CD14-positive monocyte (primary cell): ENCODE measurements around the gene CHRNA3. TPM values are rescaled to one million over a fixed set of nuclear protein-coding genes. Genes with fewer than 3 reads are reported as not detected.

ENCODE experiments used
- DNase-seq, 3 donors: peaks; one replicate each; pipeline ENCODE4 v3.0.0-alpha.2; 2011 to 2022
- H2AFZ ChIP-seq: 2 replicates; pipeline ENCODE4 v1.6.0; 2012; ENCODE audit warnings: mild to moderate bottlenecking, low read depth, low read length, inconsistent platforms; ENCODE audit not compliant: insufficient read depth, poor library complexity, severe bottlenecking
- H3K27ac ChIP-seq, 2 donors: 1 replicate in 1 of 2; 2 replicates in 1 of 2; pipeline ENCODE4 v1.5.1; 2012 to 2013; ENCODE audit warnings: low read length in 2 of 2, control low read depth in 1 of 2, inconsistent platforms in 1 of 2, low read depth in 1 of 2, mild to moderate bottlenecking in 1 of 2
- H3K27me3 ChIP-seq, 2 donors: one replicate each; pipeline versions ENCODE4 v1.6.0 to v1.6.1; 2011 to 2013; ENCODE audit warnings: low read length in 2 of 2; ENCODE audit not compliant: control insufficient read depth in 2 of 2, insufficient read depth in 2 of 2
- H3K36me3 ChIP-seq, 2 donors: replicated peaks in 1 of 2; 1 replicate in 1 of 2; 2 replicates in 1 of 2; pipeline versions ENCODE4 v1.5.1 to v1.6.1; 2012 to 2013; ENCODE audit warnings: low read length in 2 of 2, control low read depth in 1 of 2, inconsistent platforms in 1 of 2, mild to moderate bottlenecking in 1 of 2; ENCODE audit not compliant: insufficient read depth in 2 of 2, control insufficient read depth in 1 of 2
- H3K4me1 ChIP-seq, 2 donors: 1 replicate in 1 of 2; 2 replicates in 1 of 2; pipeline versions ENCODE4 v1.5.1 to v1.6.1; 2012 to 2013; ENCODE audit warnings: low read length in 2 of 2, control low read depth in 1 of 2, inconsistent platforms in 1 of 2, mild to moderate bottlenecking in 1 of 2, moderate library complexity in 1 of 2; ENCODE audit not compliant: insufficient read depth in 2 of 2, control insufficient read depth in 1 of 2
- H3K4me2 ChIP-seq: replicated peaks from 2 replicates; pipeline ENCODE3; 2012; ENCODE audit warnings: low read length, moderate library complexity, mild to moderate bottlenecking; ENCODE audit not compliant: poor library complexity, severe bottlenecking; ENCODE audit errors: extremely low read depth
- H3K4me3 ChIP-seq, 3 experiments: fragments of 200-600 bp in 1 of 3; sonication (generic) in 1 of 3; replicated peaks in 1 of 3; 1 replicate in 2 of 3; 2 replicates in 1 of 3; pipeline ENCODE4 v1.5.1; 2011 to 2013; ENCODE audit warnings: low read length in 3 of 3, mild to moderate bottlenecking in 3 of 3, control low read depth in 2 of 3, low read depth in 2 of 3, inconsistent platforms in 1 of 3, moderate library complexity in 1 of 3
- H3K79me2 ChIP-seq: 2 replicates; pipeline ENCODE4 v1.6.0; 2012; ENCODE audit warnings: mild to moderate bottlenecking, control low read depth, inconsistent platforms, low read length, moderate library complexity; ENCODE audit not compliant: insufficient read depth
- H3K9ac ChIP-seq: 2 replicates; pipeline ENCODE4 v1.6.0; 2017; ENCODE audit warnings: low read length, mild to moderate bottlenecking; ENCODE audit not compliant: insufficient read depth, poor library complexity, severe bottlenecking
- H3K9me3 ChIP-seq, 2 donors: replicated peaks in 1 of 2; 1 replicate in 1 of 2; 2 replicates in 1 of 2; pipeline versions ENCODE4 v1.5.1 to v1.6.1; 2012 to 2013; ENCODE audit warnings: low read length in 2 of 2, control low read depth in 1 of 2; ENCODE audit not compliant: control insufficient read depth in 1 of 2, insufficient read depth in 1 of 2
- H4K20me1 ChIP-seq: 2 replicates; pipeline ENCODE4 v1.6.0; 2012; ENCODE audit warnings: mild to moderate bottlenecking, low read length, control low read depth, moderate library complexity; ENCODE audit not compliant: insufficient read depth
- H3K27ac Mint-ChIP-seq, 7 donors: one replicate each; pipeline ENCODE4 v1.8.0; 2020; ENCODE audit warnings: mild to moderate bottlenecking in 7 of 7, mixed read lengths in 7 of 7, moderate library complexity in 6 of 7, inconsistent platforms in 2 of 7
- H3K27me3 Mint-ChIP-seq, 3 donors: one replicate each; pipeline ENCODE4 v1.8.0; 2021 to 2022; ENCODE audit warnings: low read depth in 3 of 3, mild to moderate bottlenecking in 3 of 3, mixed read lengths in 3 of 3, moderate library complexity in 3 of 3, inconsistent platforms in 1 of 3
- H3K36me3 Mint-ChIP-seq, 2 donors: one replicate each; pipeline ENCODE4 v1.8.0; 2020; ENCODE audit warnings: mixed read lengths in 2 of 2, inconsistent platforms in 1 of 2, mild to moderate bottlenecking in 1 of 2
- H3K4me1 Mint-ChIP-seq: one replicate; pipeline ENCODE4 v1.8.0; 2020; ENCODE audit warnings: mild to moderate bottlenecking, mixed read lengths
- H3K4me3 Mint-ChIP-seq, 2 donors: one replicate each; pipeline ENCODE4 v1.8.0; 2020; ENCODE audit warnings: mild to moderate bottlenecking in 2 of 2, mixed read lengths in 2 of 2, moderate library complexity in 1 of 2
- H3K9me3 Mint-ChIP-seq, 7 donors: one replicate each; pipeline ENCODE4 v1.8.0; 2020 to 2022; ENCODE audit warnings: mixed read lengths in 7 of 7, mild to moderate bottlenecking in 6 of 7, moderate library complexity in 6 of 7, inconsistent platforms in 2 of 7
- CTCF ChIP-seq: fragments of 200-600 bp; IDR thresholded peaks from one replicate; pipeline ENCODE4 v1.8.0; 2022; ENCODE audit warnings: antibody characterized with exemption, mild to moderate bottlenecking
- WGBS: methylation state at CpG from one replicate; pipeline ENCODE4 v1.1.5; 2013; ENCODE audit warnings: missing lambda C conversion rate; ENCODE audit not compliant: insufficient coverage; 5-methylcytosine and 5-hydroxymethylcytosine counted together
- intact Hi-C, 2 donors: fragments of 100-400 bp; cut with micrococcal nuclease; formaldehyde crosslinking; loops; one replicate each; pipeline versions ENCODE4 v1.15.0 to v1.15.1; 2023
- polyA plus RNA-seq, 3 donors: library from polyadenylated mRNA; depleted of rRNA in 1 of 3; unstranded in 2 of 3; stranded (reverse) in 1 of 3; fragments of 300-500 nt in 2 of 3; fragments of >200 nt in 1 of 3; fragmentation: Illumina TruSeq in 2 of 3; gene quantifications; 1 replicate in 2 of 3; 2 replicates in 1 of 3; pipeline ENCODE4 v1.2.3, GENCODE V29; 2012 to 2021

CHRNA3 gene
- polyA plus RNA-seq, 3 donors, result not detected

DNA sequence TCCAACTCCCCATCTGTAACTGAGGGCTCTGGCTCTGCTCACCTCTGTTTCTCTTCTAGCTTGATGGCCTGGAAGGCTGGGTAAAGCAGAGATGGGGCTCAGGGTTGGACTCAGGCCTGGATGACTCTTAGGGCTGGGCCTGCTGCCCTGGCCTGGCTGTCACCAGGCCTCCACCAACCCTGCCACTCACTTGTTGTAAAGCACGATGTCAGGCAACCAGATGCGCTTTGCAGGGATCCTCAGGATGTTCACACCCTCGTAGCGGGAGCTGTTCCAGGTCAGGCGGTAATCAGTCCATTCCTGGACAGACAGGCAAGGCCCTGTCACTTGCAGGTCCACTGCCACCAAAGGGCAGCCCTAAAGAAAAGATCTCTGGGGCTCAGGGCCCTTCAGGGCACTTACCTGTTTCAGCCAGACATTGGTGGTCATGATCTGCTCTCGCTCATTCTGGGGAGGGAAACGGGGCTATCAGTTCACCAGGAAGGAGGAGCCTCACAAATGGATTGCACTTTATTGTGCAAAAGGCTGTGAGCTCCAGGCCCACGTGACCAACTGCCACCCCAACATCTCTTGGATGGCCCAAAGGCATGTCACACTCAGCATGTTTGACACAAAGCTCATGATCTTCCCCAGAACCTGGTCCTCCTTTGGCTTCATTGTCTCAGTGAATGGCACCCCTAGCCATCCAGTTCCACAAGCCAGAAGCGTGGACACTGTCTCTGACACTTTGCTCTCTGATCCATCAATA is 10.3 kb upstream of the CHRNA3 start:
- Mint-ChIP-seq H3K4me3 (no peak overlapping the region), H3K27ac (no peak overlapping the region), H3K9me3 (peaks cover 3 to 12% (median 8%) of the 10 kb centered on the region in 7 donors), H3K27me3 (peaks cover 6 to 9% (median 9%) of the 10 kb centered on the region in 3 donors), H3K36me3 (no peaks in the 10 kb centered on the region), H3K4me1 (no peaks in the 10 kb centered on the region)
- Histone ChIP-seq H2AFZ (no peak overlapping the region), H3K4me1 (no peaks in the 10 kb centered on the region), H3K4me2 (no peak overlapping the region), H3K79me2 (no peaks in the 10 kb centered on the region), H3K36me3 (no peaks in the 10 kb centered on the region), H3K4me3 (no peak overlapping the region), H3K9me3 (peaks cover 4 to 9% of the 10 kb centered on the region in 2 donors), H4K20me1 (no peaks in the 10 kb centered on the region), H3K27me3 (no peaks in the 10 kb centered on the region), H3K9ac (no peak overlapping the region), H3K27ac (no peak overlapping the region)
- DNase-seq, result no peak
- 90% methylated on average over 9 of the region's 9 CpGs for WGBS
- no peak for TF ChIP-seq CTCF
- intact Hi-C loops, result no loop called here

DNA sequence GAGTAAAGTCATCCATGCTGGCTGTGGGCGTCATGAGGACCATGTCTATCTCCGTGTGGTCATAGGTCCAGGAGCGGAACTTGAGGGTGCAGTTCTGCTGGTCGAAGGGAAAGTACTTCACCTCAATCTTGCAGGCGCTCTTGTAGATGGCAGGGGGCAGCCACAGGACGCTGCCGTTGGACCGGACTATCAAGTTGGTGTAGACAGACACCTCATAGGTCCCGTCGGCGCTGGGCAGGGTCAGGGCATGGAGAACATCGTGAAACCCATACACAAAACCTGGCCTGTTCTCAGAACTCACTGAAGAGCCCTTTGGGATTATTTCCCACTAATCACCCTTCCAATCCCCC is 8.9 kb upstream of the CHRNA3 start:
- Mint-ChIP-seq H3K4me1 (no peaks in the 10 kb centered on the region), H3K4me3 (no peak overlapping the region), H3K27ac (no peak overlapping the region), H3K9me3 (peaks cover 3 to 12% (median 8%) of the 10 kb centered on the region in 7 donors), H3K36me3 (no peaks in the 10 kb centered on the region), H3K27me3 (peaks cover 9 to 12% (median 11%) of the 10 kb centered on the region in 3 donors)
- intact Hi-C loops, result no loop called here
- no peaks in the 10 kb centered on the region for H3K4me1 ChIP-seq
- H3K9ac ChIP-seq, result no peak overlapping the region
- H3K27ac ChIP-seq, result no peak overlapping the region
- no peaks in the 10 kb centered on the region for H3K36me3 ChIP-seq
- no peak overlapping the region for H3K4me3 ChIP-seq
- H4K20me1 ChIP-seq, result no peaks in the 10 kb centered on the region
- peaks cover 0 to 3% of the 10 kb centered on the region in 2 donors for H3K27me3 ChIP-seq
- WGBS, result 98% methylated on average over 6 of the region's 12 CpGs
- no peak overlapping the region for H2AFZ ChIP-seq
- no peaks in the 10 kb centered on the region for H3K79me2 ChIP-seq
- TF ChIP-seq CTCF, result no peak
- peaks cover 4 to 9% of the 10 kb centered on the region in 2 donors for H3K9me3 ChIP-seq
- no peak overlapping the region for H3K4me2 ChIP-seq
- no peak for DNase-seq
